Colonic mucosa (tissue), 4 donors: ENCODE results near the gene CACHD1. TPM values are rescaled to one million over a fixed set of nuclear protein-coding genes. Genes with fewer than 3 reads are reported as not detected.
"Not testable (repeated sequence)": the region's sequence is repeated elsewhere in the genome, so short reads cannot be mapped to it uniquely, and the experiment has no call there.

ENCODE experiments used
- DNase-seq: peaks from one replicate; pipeline ENCODE4 v3.0.0-alpha.2; 2020
- H3K27ac ChIP-seq: fragments of 200-600 bp; one replicate; pipeline ENCODE4 v1.8.0; 2021
- H3K27me3 ChIP-seq: fragments of 200-600 bp; one replicate; pipeline ENCODE4 v1.8.0; 2021
- H3K36me3 ChIP-seq: fragments of 200-600 bp; one replicate; pipeline ENCODE4 v1.8.0; 2021
- H3K4me1 ChIP-seq: fragments of 200-600 bp; one replicate; pipeline ENCODE4 v1.8.0; 2021; ENCODE audit warnings: mild to moderate bottlenecking
- H3K4me3 ChIP-seq: fragments of 200-600 bp; one replicate; pipeline ENCODE4 v1.8.0; 2021
- H3K9ac ChIP-seq, 2 donors: one replicate each; pipeline ENCODE4 v1.7.0; 2013; ENCODE audit warnings: control low read depth in 2 of 2, low read depth in 2 of 2, low read length in 2 of 2
- H3K9me3 ChIP-seq: fragments of 200-600 bp; one replicate; pipeline ENCODE4 v1.8.0; 2021
- CTCF ChIP-seq: fragments of 200-600 bp; IDR thresholded peaks from one replicate; pipeline ENCODE4 v1.8.0; 2022; ENCODE audit warnings: antibody characterized with exemption, mild to moderate bottlenecking
- intact Hi-C: fragments of 100-400 bp; cut with DNase I; formaldehyde crosslinking; loops from one replicate; pipeline ENCODE4 v1.14.1; 2022
- microRNA-seq: library from miRNA; unstranded; fragments of <30 nt; microRNA quantifications from one replicate; pipeline ENCODE4, GENCODE V29; 2019
- total RNA-seq, 2 donors: library from RNA; stranded (reverse); fragmentation: NEBNext Ultra II Directional in 1 of 2; extraction: Animal tissue kit (Norgen Biotek cat#: 25700) in 1 of 2; gene quantifications; one replicate each; pipeline ENCODE4 v1.2.1, GENCODE V29; 2021
- donor health status: healthy.
- donor health status: DM: no; HTN: no; CAD: no.
- donor health status: DM: no; HTN: no; CAD: no.

CACHD1 gene
- total RNA-seq, 2 donors from 2014 or later = 1.5 to 2.0 TPM

GRCh38 chr1:64721576-64722145 lies 251.7 kb downstream of the CACHD1 start:
- no peaks in the 10 kb centered on the region for H3K9me3 ChIP-seq
- no peak for TF ChIP-seq CTCF
- H3K27me3 ChIP-seq = no peaks in the 10 kb centered on the region
- H3K4me3 ChIP-seq = no peak overlapping the region
- H3K4me1 ChIP-seq = no peaks in the 10 kb centered on the region
- H3K9ac ChIP-seq = no peak overlapping the region
- DNase-seq = no peak
- intact Hi-C loops = no loop called here
- no peaks in the 10 kb centered on the region for H3K36me3 ChIP-seq
- no peak overlapping the region for H3K27ac ChIP-seq

- no peak overlapping the region for H3K9ac ChIP-seq
- no peaks in the 10 kb centered on the region for H3K9me3 ChIP-seq
- H3K36me3 ChIP-seq = no peaks in the 10 kb centered on the region
- H3K4me3 ChIP-seq = no peak overlapping the region
- no peak for TF ChIP-seq CTCF
- no peaks in the 10 kb centered on the region for H3K4me1 ChIP-seq
- no peaks in the 10 kb centered on the region for H3K27me3 ChIP-seq
- no peak overlapping the region for H3K27ac ChIP-seq
- no peak for DNase-seq
- intact Hi-C loops = no loop called here
Observed at GRCh38 chr1:64727861-64728260, 257.9 kb downstream of the CACHD1 start.

GRCh38 chr1:64733581-64734286 lies 263.8 kb downstream of the CACHD1 start:
- no peaks in the 10 kb centered on the region for H3K27me3 ChIP-seq
- DNase-seq = no peak
- TF ChIP-seq CTCF = no peak
- H3K27ac ChIP-seq = no peak overlapping the region
- H3K4me3 ChIP-seq = no peak overlapping the region
- no peaks in the 10 kb centered on the region for H3K36me3 ChIP-seq
- H3K4me1 ChIP-seq = no peaks in the 10 kb centered on the region
- no peak overlapping the region for H3K9ac ChIP-seq
- intact Hi-C loops = no loop called here
- no peaks in the 10 kb centered on the region for H3K9me3 ChIP-seq

GRCh38 chr1:64734287-64734652 lies 264.3 kb downstream of the CACHD1 start:
- intact Hi-C loops = no loop called here
- TF ChIP-seq CTCF = no peak
- H3K4me3 ChIP-seq = no peak overlapping the region
- no peak overlapping the region for H3K9ac ChIP-seq
- DNase-seq = no peak
- no peaks in the 10 kb centered on the region for H3K4me1 ChIP-seq
- H3K27me3 ChIP-seq = no peaks in the 10 kb centered on the region
- no peaks in the 10 kb centered on the region for H3K9me3 ChIP-seq
- no peaks in the 10 kb centered on the region for H3K36me3 ChIP-seq
- H3K27ac ChIP-seq = no peak overlapping the region

GRCh38 chr1:64740687-64741086 lies 270.8 kb downstream of the CACHD1 start:
- not testable (repeated sequence) for H3K9me3 ChIP-seq

More at GRCh38 chr1:64740687-64741086, 270.8 kb downstream of the CACHD1 start:
- not testable (repeated sequence) for H3K27ac ChIP-seq, H3K27me3 ChIP-seq, H3K36me3 ChIP-seq, H3K4me3 ChIP-seq, DNase-seq, H3K9ac ChIP-seq, H3K4me1 ChIP-seq
- intact Hi-C loops = loop anchor here (5.0 kb wide), 1 partner anchor 53 kb away; no protein-coding TSS in a partner anchor

Small RNA genes lying within 50 kb of the gene (microRNA-seq; reads per million reads assigned to microRNA genes)
- gene MIR4794 = not detected
